ENCODE measurements around the gene CLSTN1. TPM values are rescaled to one million over a fixed set of nuclear protein-coding genes. Genes with fewer than 3 reads are reported as not detected.

The CLSTN1 gene
- total and polyA plus RNA-seq, 2 experiments from 2014 or later, result 70.9 to 81.5 TPM

- Histone ChIP-seq H3K27ac (peak overlapping the region; percentile 72), H3K27me3 (no peaks in the 10 kb centered on the region), H3K4me3 (no peak overlapping the region), H3K36me3 (no peaks in the 10 kb centered on the region), H3K9me3 (ENCODE audit: low read depth) (no peaks in the 10 kb centered on the region), H3K4me1 (ENCODE audit: low read depth) (peaks cover 21% of the 10 kb centered on the region)
- no peak for DNase-seq (ENCODE audit: low read depth in 1 of 2, low spot score in 1 of 2)
- TF ChIP-seq CTCF (IDR thresholded peaks at IDR 0.05; ENCODE audit: low read depth, low read length), result no peak
Observed at GRCh38 chr1:9759939-9760338, 63.8 kb downstream of the CLSTN1 start.

GRCh38 chr1:9758559-9759121 lies 65.1 kb downstream of the CLSTN1 start:
- H3K27me3 ChIP-seq, result no peaks in the 10 kb centered on the region
- peaks cover 21% of the 10 kb centered on the region for H3K4me1 ChIP-seq (ENCODE audit: low read depth)
- H3K9me3 ChIP-seq (ENCODE audit: low read depth), result no peaks in the 10 kb centered on the region
- peak overlapping the region; percentile 60 for H3K27ac ChIP-seq
- H3K4me3 ChIP-seq, result no peak overlapping the region
- DNase-seq (ENCODE audit: low read depth in 1 of 2, low spot score in 1 of 2), result no peak
- H3K36me3 ChIP-seq, result no peaks in the 10 kb centered on the region
- TF ChIP-seq CTCF (IDR thresholded peaks at IDR 0.05; ENCODE audit: low read depth, low read length), result no peak

GRCh38 chr1:9755441-9755995 lies 68.2 kb downstream of the CLSTN1 start:
- TF ChIP-seq CTCF (IDR thresholded peaks at IDR 0.05; ENCODE audit: low read depth, low read length), result no peak
- Histone ChIP-seq H3K4me3 (no peak overlapping the region), H3K27ac (peak overlapping the region; percentile 71), H3K36me3 (peaks cover 5% of the 10 kb centered on the region), H3K27me3 (no peaks in the 10 kb centered on the region), H3K4me1 (ENCODE audit: low read depth) (peaks cover 21% of the 10 kb centered on the region), H3K9me3 (ENCODE audit: low read depth) (no peaks in the 10 kb centered on the region)
- DNase-seq (ENCODE audit: low read depth in 1 of 2, low spot score in 1 of 2), result peak in 1 of 2 donors; percentile 12

- TF ChIP-seq CTCF (IDR thresholded peaks at IDR 0.05; ENCODE audit: low read depth, low read length), result no peak
Observed at GRCh38 chr1:9753121-9753531, 70.6 kb downstream of the CLSTN1 start.

GRCh38 chr1:9751971-9752370 lies 71.8 kb downstream of the CLSTN1 start:
- no peaks in the 10 kb centered on the region for H3K27me3 ChIP-seq
- no peak for DNase-seq (ENCODE audit: low read depth in 1 of 2, low spot score in 1 of 2)
- H3K27ac ChIP-seq, result no peak overlapping the region
- H3K4me1 ChIP-seq (ENCODE audit: low read depth), result peaks cover 13% of the 10 kb centered on the region
- H3K4me3 ChIP-seq, result no peak overlapping the region
- H3K9me3 ChIP-seq (ENCODE audit: low read depth), result no peaks in the 10 kb centered on the region
- no peak for TF ChIP-seq CTCF (IDR thresholded peaks at IDR 0.05; ENCODE audit: low read depth, low read length)
- H3K36me3 ChIP-seq, result peaks cover 16% of the 10 kb centered on the region

More at GRCh38 chr1:9753121-9753531, 70.6 kb downstream of the CLSTN1 start:
- Histone ChIP-seq H3K36me3 (peaks cover 16% of the 10 kb centered on the region), H3K27me3 (no peaks in the 10 kb centered on the region), H3K27ac (no peak overlapping the region), H3K4me3 (no peak overlapping the region), H3K4me1 (ENCODE audit: low read depth) (peaks cover 13% of the 10 kb centered on the region), H3K9me3 (ENCODE audit: low read depth) (no peaks in the 10 kb centered on the region)
- peak in 1 of 2 donors; percentile 88 for DNase-seq (ENCODE audit: low read depth in 1 of 2, low spot score in 1 of 2)

All from cardiac muscle cell (in vitro differentiated cells and primary cell).